ENCODE data around the gene DUSP14.

DNA sequence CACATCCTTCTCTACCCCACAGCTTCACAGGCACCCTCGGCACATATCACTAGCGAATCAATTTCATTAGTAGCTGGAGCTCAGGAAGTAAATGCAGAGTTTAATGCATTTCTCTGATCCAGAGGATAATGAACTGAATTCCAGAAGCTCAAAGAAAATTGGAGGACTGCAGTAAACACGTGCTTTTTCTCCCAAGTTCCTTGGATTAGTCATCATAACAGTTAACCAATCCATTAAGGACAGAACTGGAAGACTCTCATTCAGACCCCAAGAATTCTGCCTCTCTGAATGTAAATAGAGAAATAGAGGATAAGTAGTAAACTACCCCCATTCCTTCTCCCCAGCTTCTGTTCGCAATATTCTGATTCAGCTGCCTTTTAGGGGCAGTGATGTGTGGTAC, 40.7 kb downstream of the DUSP14 start:
- TF ChIP-seq, protein P1, sequence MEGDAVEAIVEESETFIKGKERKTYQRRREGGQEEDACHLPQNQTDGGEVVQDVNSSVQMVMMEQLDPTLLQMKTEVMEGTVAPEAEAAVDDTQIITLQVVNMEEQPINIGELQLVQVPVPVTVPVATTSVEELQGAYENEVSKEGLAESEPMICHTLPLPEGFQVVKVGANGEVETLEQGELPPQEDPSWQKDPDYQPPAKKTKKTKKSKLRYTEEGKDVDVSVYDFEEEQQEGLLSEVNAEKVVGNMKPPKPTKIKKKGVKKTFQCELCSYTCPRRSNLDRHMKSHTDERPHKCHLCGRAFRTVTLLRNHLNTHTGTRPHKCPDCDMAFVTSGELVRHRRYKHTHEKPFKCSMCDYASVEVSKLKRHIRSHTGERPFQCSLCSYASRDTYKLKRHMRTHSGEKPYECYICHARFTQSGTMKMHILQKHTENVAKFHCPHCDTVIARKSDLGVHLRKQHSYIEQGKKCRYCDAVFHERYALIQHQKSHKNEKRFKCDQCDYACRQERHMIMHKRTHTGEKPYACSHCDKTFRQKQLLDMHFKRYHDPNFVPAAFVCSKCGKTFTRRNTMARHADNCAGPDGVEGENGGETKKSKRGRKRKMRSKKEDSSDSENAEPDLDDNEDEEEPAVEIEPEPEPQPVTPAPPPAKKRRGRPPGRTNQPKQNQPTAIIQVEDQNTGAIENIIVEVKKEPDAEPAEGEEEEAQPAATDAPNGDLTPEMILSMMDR (IDR thresholded peaks at IDR 0.05), result no peak
- TF ChIP-seq POLR2AphosphoS5 (IDR thresholded peaks at IDR 0.05) (no peak), POLR2A (IDR thresholded peaks at IDR 0.05) (no peak)
